Neutrophil (primary cell): ENCODE data around the gene OBP2B.
"Not testable (repeated sequence)": the region's sequence is repeated elsewhere in the genome, so short reads cannot be mapped to it uniquely, and the experiment has no call there.

Experiments
- H3K27ac ChIP-seq: fragments of 200-600 bp; sonication (generic); 2 replicates; pipeline ENCODE4 v1.5.1; 2016; ENCODE audit warnings: mild to moderate bottlenecking, moderate library complexity
- H3K27me3 ChIP-seq: fragments of 200-600 bp; sonication (generic); 2 replicates; pipeline ENCODE4 v1.6.0; 2016; ENCODE audit warnings: mild to moderate bottlenecking
- H3K36me3 ChIP-seq: fragments of 200-600 bp; sonication (generic); 2 replicates; pipeline ENCODE4 v1.5.1; 2017
- H3K4me1 ChIP-seq, 2 experiments: fragments of 200-600 bp in 1 of 2; sonication (generic) in 1 of 2; 1 replicate in 1 of 2; 2 replicates in 1 of 2; pipeline versions ENCODE4 v1.5.1 to v1.6.1; 2013 to 2016; ENCODE audit warnings: low read depth in 1 of 2, low read length in 1 of 2, mild to moderate bottlenecking in 1 of 2, moderate library complexity in 1 of 2; ENCODE audit not compliant: control insufficient read depth in 1 of 2, insufficient read depth in 1 of 2
- H3K4me3 ChIP-seq, 2 experiments: fragments of 200-600 bp in 1 of 2; sonication (generic) in 1 of 2; 1 replicate in 1 of 2; 2 replicates in 1 of 2; pipeline ENCODE4 v1.5.1; 2013 to 2016; ENCODE audit warnings: low read depth in 1 of 2, low read length in 1 of 2, mild to moderate bottlenecking in 1 of 2, moderate library complexity in 1 of 2
- H3K9me3 ChIP-seq: fragments of 200-600 bp; sonication (generic); 2 replicates; pipeline ENCODE4 v1.5.1; 2016
- TF ChIP-seq, protein P1 (sequence below): fragments of 200-600 bp; sonication (generic); IDR thresholded peaks from 2 replicates; pipeline ENCODE4 v1.5.1; 2016; ENCODE audit warnings: antibody characterized with exemption

OBP2B gene

GRCh38 chr9:133221177-133221809, 12.2 kb upstream of the OBP2B start:
- no peaks in the 10 kb centered on the region for H3K9me3 ChIP-seq
- TF ChIP-seq, protein P1, sequence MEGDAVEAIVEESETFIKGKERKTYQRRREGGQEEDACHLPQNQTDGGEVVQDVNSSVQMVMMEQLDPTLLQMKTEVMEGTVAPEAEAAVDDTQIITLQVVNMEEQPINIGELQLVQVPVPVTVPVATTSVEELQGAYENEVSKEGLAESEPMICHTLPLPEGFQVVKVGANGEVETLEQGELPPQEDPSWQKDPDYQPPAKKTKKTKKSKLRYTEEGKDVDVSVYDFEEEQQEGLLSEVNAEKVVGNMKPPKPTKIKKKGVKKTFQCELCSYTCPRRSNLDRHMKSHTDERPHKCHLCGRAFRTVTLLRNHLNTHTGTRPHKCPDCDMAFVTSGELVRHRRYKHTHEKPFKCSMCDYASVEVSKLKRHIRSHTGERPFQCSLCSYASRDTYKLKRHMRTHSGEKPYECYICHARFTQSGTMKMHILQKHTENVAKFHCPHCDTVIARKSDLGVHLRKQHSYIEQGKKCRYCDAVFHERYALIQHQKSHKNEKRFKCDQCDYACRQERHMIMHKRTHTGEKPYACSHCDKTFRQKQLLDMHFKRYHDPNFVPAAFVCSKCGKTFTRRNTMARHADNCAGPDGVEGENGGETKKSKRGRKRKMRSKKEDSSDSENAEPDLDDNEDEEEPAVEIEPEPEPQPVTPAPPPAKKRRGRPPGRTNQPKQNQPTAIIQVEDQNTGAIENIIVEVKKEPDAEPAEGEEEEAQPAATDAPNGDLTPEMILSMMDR: no peak
- no peaks in the 10 kb centered on the region for H3K4me1 ChIP-seq
- no peaks in the 10 kb centered on the region for H3K36me3 ChIP-seq
- H3K4me3 ChIP-seq: no peak overlapping the region
- peaks cover 28% of the 10 kb centered on the region for H3K27me3 ChIP-seq
- H3K27ac ChIP-seq: no peak overlapping the region

GRCh38 chr9:133218049-133218975, 9.3 kb upstream of the OBP2B start:
- H3K27ac ChIP-seq, H3K4me3 ChIP-seq, H3K36me3 ChIP-seq, H3K4me1 ChIP-seq, H3K9me3 ChIP-seq: not testable (repeated sequence)
- peaks cover 40% of the 10 kb centered on the region for H3K27me3 ChIP-seq

GRCh38 chr9:133217333-133217988, 8.4 kb upstream of the OBP2B start:
- H3K9me3 ChIP-seq, H3K4me3 ChIP-seq, H3K27ac ChIP-seq, H3K4me1 ChIP-seq, H3K36me3 ChIP-seq: not testable (repeated sequence)
- H3K27me3 ChIP-seq: peaks cover 42% of the 10 kb centered on the region

- H3K4me3 ChIP-seq, H3K36me3 ChIP-seq, H3K9me3 ChIP-seq, H3K27ac ChIP-seq, H3K4me1 ChIP-seq: not testable (repeated sequence)
- peaks cover 36% of the 10 kb centered on the region for H3K27me3 ChIP-seq
Measured at GRCh38 chr9:133214276-133214675, 5.2 kb upstream of the OBP2B start.

GRCh38 chr9:133210609-133211008, 1.6 kb upstream of the OBP2B start:
- Histone ChIP-seq H3K4me3 (no peak overlapping the region), H3K36me3 (no peaks in the 10 kb centered on the region), H3K9me3 (no peaks in the 10 kb centered on the region), H3K27me3 (peaks cover 33% of the 10 kb centered on the region), H3K4me1 (no peaks in the 10 kb centered on the region), H3K27ac (no peak overlapping the region)
- TF ChIP-seq, protein P1: no peak

GRCh38 chr9:133210202-133210532, 1.1 kb upstream of the OBP2B start:
- Histone ChIP-seq H3K4me3 (no peak overlapping the region), H3K27ac (no peak overlapping the region), H3K4me1 (no peaks in the 10 kb centered on the region), H3K36me3 (no peaks in the 10 kb centered on the region), H3K27me3 (peaks cover 29% of the 10 kb centered on the region), H3K9me3 (no peaks in the 10 kb centered on the region)
- TF ChIP-seq, protein P1: no peak

GRCh38 chr9:133209327-133210201, 514 bp upstream of the OBP2B start:
- H3K36me3 ChIP-seq, H3K27ac ChIP-seq, H3K4me1 ChIP-seq, H3K4me3 ChIP-seq, H3K9me3 ChIP-seq: not testable (repeated sequence)
- H3K27me3 ChIP-seq: peaks cover 26% of the 10 kb centered on the region

GRCh38 chr9:133208171-133208879, 725 bp downstream of the OBP2B start:
- H3K4me3 ChIP-seq, H3K27ac ChIP-seq, H3K36me3 ChIP-seq, H3K4me1 ChIP-seq, H3K9me3 ChIP-seq: not testable (repeated sequence)
- peaks cover 16% of the 10 kb centered on the region for H3K27me3 ChIP-seq
